Measurements from ENCODE around the gene CEP68.
"Not testable (repeated sequence)": the region's sequence is repeated elsewhere in the genome, so short reads cannot be mapped to it uniquely, and the experiment has no call there.

The CEP68 gene

DNA sequence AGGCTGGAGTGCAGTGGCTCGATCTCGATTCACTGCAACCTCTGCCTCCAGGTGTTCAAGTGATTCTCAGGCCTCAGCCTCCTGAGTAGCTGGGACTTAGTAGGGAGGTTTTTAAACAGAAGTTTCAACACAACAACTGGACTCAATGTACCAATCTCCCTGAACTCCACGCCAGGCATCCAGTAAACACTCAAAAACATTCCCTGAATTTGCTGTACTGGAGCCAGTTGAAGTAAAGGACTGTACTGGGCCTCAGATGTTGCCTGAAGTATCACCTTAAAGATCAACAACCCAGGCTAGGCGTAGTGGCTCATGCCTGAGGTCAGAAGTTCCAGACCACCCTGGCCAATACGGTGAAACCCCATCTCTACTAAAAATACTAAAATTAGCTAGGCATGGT is 51.3 kb downstream of the CEP68 start:
- no peak overlapping the region for H3K9ac ChIP-seq (ENCODE audit: low read depth in 1 of 2, low read length in 2 of 2)
- no peak overlapping the region for H3K27ac ChIP-seq (ENCODE audit: low read depth in 2 of 2, low read length in 2 of 2)
- H3K4me1 ChIP-seq (ENCODE audit: control insufficient read depth in 2 of 2, insufficient read depth in 2 of 2, low read length in 2 of 2), result peaks cover 0 to 6% of the 10 kb centered on the region in 2 donors
- H3K4me3 ChIP-seq (ENCODE audit: low read length in 2 of 2), result no peak overlapping the region
- peaks cover 10 to 16% of the 10 kb centered on the region in 2 donors for H3K36me3 ChIP-seq (ENCODE audit: control insufficient read depth in 2 of 2, insufficient read depth in 2 of 2, low read length in 2 of 2)
- no peaks in the 10 kb centered on the region for H3K9me3 ChIP-seq (ENCODE audit: control insufficient read depth in 2 of 2, low read length in 2 of 2)
- no peaks in the 10 kb centered on the region for H3K27me3 ChIP-seq (ENCODE audit: control insufficient read depth in 2 of 2, insufficient read depth in 2 of 2, low read length in 2 of 2)

DNA sequence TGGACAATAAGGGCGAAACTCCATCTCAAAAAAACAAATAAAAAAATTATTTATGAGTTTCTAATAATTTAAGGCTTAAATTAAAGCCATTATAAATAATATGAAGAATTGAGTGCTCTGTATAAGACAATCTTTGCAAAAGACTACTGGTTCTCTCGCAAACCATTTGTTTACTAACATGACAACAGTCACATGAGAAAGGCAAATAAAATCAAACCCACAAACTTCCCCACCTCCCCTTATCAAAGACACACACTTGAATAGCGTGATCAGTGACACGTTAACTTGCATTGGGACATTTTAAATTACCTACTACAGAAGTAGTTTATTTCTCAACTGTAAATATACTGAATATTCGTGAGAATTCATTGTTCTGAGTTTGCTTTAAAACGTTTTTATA is 52.6 kb downstream of the CEP68 start:
- H3K36me3 ChIP-seq (ENCODE audit: control insufficient read depth in 2 of 2, insufficient read depth in 2 of 2, low read length in 2 of 2), result peaks cover 5% of the 10 kb centered on the region in 2 donors
- H3K4me1 ChIP-seq (ENCODE audit: control insufficient read depth in 2 of 2, insufficient read depth in 2 of 2, low read length in 2 of 2), result peaks cover 6 to 8% of the 10 kb centered on the region in 2 donors
- H3K27me3 ChIP-seq (ENCODE audit: control insufficient read depth in 2 of 2, insufficient read depth in 2 of 2, low read length in 2 of 2), result no peaks in the 10 kb centered on the region
- no peak overlapping the region for H3K9ac ChIP-seq (ENCODE audit: low read depth in 1 of 2, low read length in 2 of 2)
- no peak overlapping the region for H3K4me3 ChIP-seq (ENCODE audit: low read length in 2 of 2)
- H3K9me3 ChIP-seq (ENCODE audit: control insufficient read depth in 2 of 2, low read length in 2 of 2), result no peaks in the 10 kb centered on the region
- no peak overlapping the region for H3K27ac ChIP-seq (ENCODE audit: low read depth in 2 of 2, low read length in 2 of 2)

DNA sequence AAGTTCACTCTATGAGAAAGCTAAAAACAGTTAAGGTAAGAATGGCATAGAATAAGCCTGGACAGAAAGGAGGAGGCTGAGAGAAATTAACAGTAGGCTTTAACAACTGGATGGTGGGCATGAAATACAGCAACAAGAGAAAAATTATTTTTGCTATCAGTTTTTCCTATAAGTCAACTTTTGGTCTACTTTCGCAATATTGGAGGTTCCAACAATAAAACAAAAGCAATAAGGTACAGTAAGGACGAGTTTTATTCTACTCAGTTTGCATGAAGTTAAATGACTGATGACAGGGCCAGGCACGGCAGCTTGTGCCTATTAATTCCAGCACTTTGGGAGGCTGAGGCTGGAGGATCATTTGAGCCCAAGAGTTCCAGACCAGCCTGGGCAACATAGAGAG is 56.4 kb downstream of the CEP68 start:
- no peak overlapping the region for H3K4me3 ChIP-seq (ENCODE audit: low read length in 2 of 2)
- H3K9me3 ChIP-seq (ENCODE audit: control insufficient read depth in 2 of 2, low read length in 2 of 2), result no peaks in the 10 kb centered on the region
- H3K27ac ChIP-seq (ENCODE audit: low read depth in 2 of 2, low read length in 2 of 2), result no peak overlapping the region
- H3K36me3 ChIP-seq (ENCODE audit: control insufficient read depth in 2 of 2, insufficient read depth in 2 of 2, low read length in 2 of 2), result peaks cover 0 to 4% of the 10 kb centered on the region in 2 donors
- peaks cover 13% of the 10 kb centered on the region in 2 donors for H3K4me1 ChIP-seq (ENCODE audit: control insufficient read depth in 2 of 2, insufficient read depth in 2 of 2, low read length in 2 of 2)
- H3K27me3 ChIP-seq (ENCODE audit: control insufficient read depth in 2 of 2, insufficient read depth in 2 of 2, low read length in 2 of 2), result no peaks in the 10 kb centered on the region
- no peak overlapping the region for H3K9ac ChIP-seq (ENCODE audit: low read depth in 1 of 2, low read length in 2 of 2)

DNA sequence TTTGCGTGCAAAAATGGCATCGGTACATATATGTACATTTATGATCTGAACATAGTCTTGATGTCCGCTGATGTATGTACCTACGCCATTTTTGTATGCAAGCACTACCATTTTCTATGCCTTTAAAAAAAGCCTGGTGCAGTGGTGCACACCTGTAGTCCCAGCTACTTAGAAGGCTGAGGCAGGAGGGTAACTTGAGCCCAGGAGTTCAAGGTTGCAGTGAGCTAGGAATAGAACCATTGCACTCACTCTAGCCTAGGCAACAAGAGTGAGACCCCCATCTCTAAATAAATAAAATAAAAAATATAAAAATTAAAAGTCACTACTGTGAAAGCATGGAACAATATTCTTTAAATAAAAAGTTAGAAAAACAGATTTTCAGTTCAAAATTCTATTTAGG is 57.0 kb downstream of the CEP68 start:
- Histone ChIP-seq H3K9me3 (ENCODE audit: control insufficient read depth in 2 of 2, low read length in 2 of 2) (no peaks in the 10 kb centered on the region), H3K36me3 (ENCODE audit: control insufficient read depth in 2 of 2, insufficient read depth in 2 of 2, low read length in 2 of 2) (peaks cover 0 to 3% of the 10 kb centered on the region in 2 donors), H3K4me1 (ENCODE audit: control insufficient read depth in 2 of 2, insufficient read depth in 2 of 2, low read length in 2 of 2) (peaks cover 13% of the 10 kb centered on the region in 2 donors), H3K27ac (ENCODE audit: low read depth in 2 of 2, low read length in 2 of 2) (no peak overlapping the region), H3K9ac (ENCODE audit: low read depth in 1 of 2, low read length in 2 of 2) (no peak overlapping the region), H3K4me3 (ENCODE audit: low read length in 2 of 2) (no peak overlapping the region), H3K27me3 (ENCODE audit: control insufficient read depth in 2 of 2, insufficient read depth in 2 of 2, low read length in 2 of 2) (no peaks in the 10 kb centered on the region)

DNA sequence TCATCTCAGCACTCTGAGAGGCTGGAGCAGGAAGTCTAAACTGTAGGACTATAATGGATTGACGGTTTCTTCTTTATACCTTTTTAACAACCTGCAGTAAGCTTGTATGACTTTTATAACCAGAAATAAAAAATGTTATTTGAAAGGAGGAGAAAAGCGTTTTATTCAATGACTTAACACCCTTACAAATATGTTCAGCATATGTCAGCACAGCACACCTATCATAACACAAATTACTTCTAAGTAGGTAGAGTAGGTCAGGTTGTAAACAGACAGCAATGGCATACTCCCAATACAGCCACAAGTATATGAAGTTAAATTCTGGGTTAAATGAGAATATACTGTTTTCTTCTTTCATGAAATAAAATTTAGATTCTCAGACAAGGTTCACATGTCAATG is 57.6 kb downstream of the CEP68 start:
- H3K4me1 ChIP-seq (ENCODE audit: control insufficient read depth in 2 of 2, insufficient read depth in 2 of 2, low read length in 2 of 2), result peaks cover 11 to 13% of the 10 kb centered on the region in 2 donors
- no peaks in the 10 kb centered on the region for H3K9me3 ChIP-seq (ENCODE audit: control insufficient read depth in 2 of 2, low read length in 2 of 2)
- H3K27ac ChIP-seq (ENCODE audit: low read depth in 2 of 2, low read length in 2 of 2), result no peak overlapping the region
- no peaks in the 10 kb centered on the region for H3K27me3 ChIP-seq (ENCODE audit: control insufficient read depth in 2 of 2, insufficient read depth in 2 of 2, low read length in 2 of 2)
- H3K36me3 ChIP-seq (ENCODE audit: control insufficient read depth in 2 of 2, insufficient read depth in 2 of 2, low read length in 2 of 2), result no peaks in the 10 kb centered on the region
- H3K9ac ChIP-seq (ENCODE audit: low read depth in 1 of 2, low read length in 2 of 2), result no peak overlapping the region
- no peak overlapping the region for H3K4me3 ChIP-seq (ENCODE audit: low read length in 2 of 2)

DNA sequence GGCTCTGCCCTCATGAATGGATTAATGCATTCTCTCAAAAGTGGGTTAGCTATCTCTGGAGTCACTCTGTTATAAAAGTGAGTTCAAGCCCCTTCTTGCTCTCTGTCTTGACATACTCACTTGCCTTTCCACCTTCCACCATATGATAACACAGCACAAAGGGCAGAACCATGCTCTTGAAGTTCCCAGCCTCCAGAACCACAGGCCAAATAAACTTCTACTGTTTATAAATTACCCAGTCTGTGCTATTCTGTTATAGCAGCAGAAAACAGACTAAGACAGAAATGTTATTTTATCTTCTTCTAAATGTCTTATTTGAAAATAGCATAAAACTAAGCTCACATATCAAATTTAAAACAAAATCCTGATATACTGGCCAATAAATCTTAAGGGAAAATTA is 58.7 kb downstream of the CEP68 start:
- no peak overlapping the region for H3K9ac ChIP-seq (ENCODE audit: low read depth in 1 of 2, low read length in 2 of 2)
- H3K27me3 ChIP-seq (ENCODE audit: control insufficient read depth in 2 of 2, insufficient read depth in 2 of 2, low read length in 2 of 2), result no peaks in the 10 kb centered on the region
- H3K4me1 ChIP-seq (ENCODE audit: control insufficient read depth in 2 of 2, insufficient read depth in 2 of 2, low read length in 2 of 2), result peaks cover 7 to 13% of the 10 kb centered on the region in 2 donors
- no peak overlapping the region for H3K27ac ChIP-seq (ENCODE audit: low read depth in 2 of 2, low read length in 2 of 2)
- H3K36me3 ChIP-seq (ENCODE audit: control insufficient read depth in 2 of 2, insufficient read depth in 2 of 2, low read length in 2 of 2), result no peaks in the 10 kb centered on the region
- H3K4me3 ChIP-seq (ENCODE audit: low read length in 2 of 2), result no peak overlapping the region
- H3K9me3 ChIP-seq (ENCODE audit: control insufficient read depth in 2 of 2, low read length in 2 of 2), result no peaks in the 10 kb centered on the region

DNA sequence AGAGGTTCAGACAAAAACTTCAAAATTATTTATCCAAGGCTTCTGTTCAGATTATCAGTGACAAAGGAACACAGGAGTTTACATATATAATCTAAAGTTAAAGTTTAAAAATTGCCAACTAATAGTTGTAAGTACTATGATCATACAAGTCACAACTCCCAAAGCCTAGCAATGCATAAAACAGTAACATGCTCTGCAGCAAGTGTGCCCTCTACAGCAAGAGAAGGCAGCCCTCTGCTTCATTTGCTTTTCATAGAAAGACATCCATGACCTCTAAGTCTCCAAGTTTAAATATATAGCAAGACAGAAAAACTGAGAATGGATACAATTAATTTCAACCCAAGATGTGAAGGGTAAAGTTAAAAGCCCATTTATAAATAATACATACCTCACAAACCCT is 60.4 kb downstream of the CEP68 start:
- Histone ChIP-seq H3K4me1 (ENCODE audit: control insufficient read depth in 2 of 2, insufficient read depth in 2 of 2, low read length in 2 of 2) (peaks cover 9 to 21% of the 10 kb centered on the region in 2 donors), H3K9me3 (ENCODE audit: control insufficient read depth in 2 of 2, low read length in 2 of 2) (no peaks in the 10 kb centered on the region), H3K27ac (ENCODE audit: low read depth in 2 of 2, low read length in 2 of 2) (no peak overlapping the region), H3K4me3 (ENCODE audit: low read length in 2 of 2) (no peak overlapping the region), H3K36me3 (ENCODE audit: control insufficient read depth in 2 of 2, insufficient read depth in 2 of 2, low read length in 2 of 2) (no peaks in the 10 kb centered on the region), H3K27me3 (ENCODE audit: control insufficient read depth in 2 of 2, insufficient read depth in 2 of 2, low read length in 2 of 2) (no peaks in the 10 kb centered on the region), H3K9ac (ENCODE audit: low read depth in 1 of 2, low read length in 2 of 2) (no peak overlapping the region)

DNA sequence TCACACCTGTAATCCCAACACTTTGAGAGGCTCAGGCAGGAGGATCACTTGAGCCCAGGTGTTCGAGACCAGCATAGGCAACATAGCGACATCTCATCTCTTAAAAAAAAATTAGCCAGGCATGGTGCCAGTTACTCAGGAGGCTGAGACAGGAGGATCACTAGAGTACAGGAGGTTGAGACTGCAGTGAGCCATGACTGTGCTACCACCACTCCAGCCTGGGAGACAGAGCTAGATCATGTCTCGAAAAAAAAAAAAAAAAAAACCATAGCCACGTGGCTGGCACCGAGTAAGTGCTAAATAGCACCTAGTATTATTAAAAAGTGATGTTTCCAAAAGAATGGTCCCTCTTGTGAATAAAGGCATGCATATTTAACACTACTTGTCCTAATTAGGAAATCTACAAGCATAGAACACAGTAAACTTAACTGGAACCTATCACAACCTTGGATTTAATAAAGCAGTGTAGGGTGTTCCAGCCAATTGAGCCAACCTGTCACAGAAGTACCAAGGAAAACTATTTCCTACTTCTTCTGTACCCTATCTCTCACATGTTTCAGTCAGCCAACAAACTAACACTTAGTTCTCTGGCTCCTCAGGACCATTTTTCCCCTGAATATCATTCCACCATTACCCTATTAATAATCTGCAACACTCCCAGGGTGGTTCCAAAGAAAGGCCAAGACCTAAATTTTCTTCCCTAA is 64.9 kb downstream of the CEP68 start:
- Histone ChIP-seq H3K4me3 (ENCODE audit: low read length in 2 of 2) (no peak overlapping the region), H3K9ac (ENCODE audit: low read depth in 1 of 2, low read length in 2 of 2) (no peak overlapping the region), H3K4me1 (ENCODE audit: control insufficient read depth in 2 of 2, insufficient read depth in 2 of 2, low read length in 2 of 2) (peaks cover 12 to 15% of the 10 kb centered on the region in 2 donors), H3K27ac (ENCODE audit: low read depth in 2 of 2, low read length in 2 of 2) (no peak overlapping the region), H3K27me3 (ENCODE audit: control insufficient read depth in 2 of 2, insufficient read depth in 2 of 2, low read length in 2 of 2) (no peaks in the 10 kb centered on the region), H3K36me3 (ENCODE audit: control insufficient read depth in 2 of 2, insufficient read depth in 2 of 2, low read length in 2 of 2) (no peaks in the 10 kb centered on the region), H3K9me3 (ENCODE audit: control insufficient read depth in 2 of 2, low read length in 2 of 2) (no peaks in the 10 kb centered on the region)

DNA sequence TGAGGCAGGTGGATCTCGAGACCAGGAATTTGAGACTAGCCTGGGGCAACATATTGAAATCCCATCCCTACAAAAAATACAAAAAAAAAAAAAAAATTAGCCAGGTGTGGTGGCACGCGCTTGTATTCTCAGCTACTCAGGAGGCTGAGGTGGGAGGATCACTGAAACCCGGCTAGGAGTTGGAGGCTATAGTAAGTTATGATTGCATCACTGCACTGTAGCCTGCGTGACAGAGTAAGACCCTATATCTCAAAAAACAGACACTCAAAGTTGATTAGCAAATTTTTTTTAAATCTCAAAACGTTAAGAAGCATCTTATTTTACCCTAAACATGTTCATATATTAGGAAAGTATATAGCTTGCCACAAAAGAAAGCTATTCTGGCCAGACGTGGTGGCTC is 66.1 kb downstream of the CEP68 start:
- no peaks in the 10 kb centered on the region for H3K9me3 ChIP-seq (ENCODE audit: control insufficient read depth in 2 of 2, low read length in 2 of 2)
- no peaks in the 10 kb centered on the region for H3K27me3 ChIP-seq (ENCODE audit: control insufficient read depth in 2 of 2, insufficient read depth in 2 of 2, low read length in 2 of 2)
- no peak overlapping the region for H3K9ac ChIP-seq (ENCODE audit: low read depth in 1 of 2, low read length in 2 of 2)
- H3K4me3 ChIP-seq (ENCODE audit: low read length in 2 of 2), result no peak overlapping the region
- H3K4me1 ChIP-seq (ENCODE audit: control insufficient read depth in 2 of 2, insufficient read depth in 2 of 2, low read length in 2 of 2), result peaks cover 14 to 20% of the 10 kb centered on the region in 2 donors
- H3K27ac ChIP-seq (ENCODE audit: low read depth in 2 of 2, low read length in 2 of 2), result no peak overlapping the region
- H3K36me3 ChIP-seq (ENCODE audit: control insufficient read depth in 2 of 2, insufficient read depth in 2 of 2, low read length in 2 of 2), result no peaks in the 10 kb centered on the region

DNA sequence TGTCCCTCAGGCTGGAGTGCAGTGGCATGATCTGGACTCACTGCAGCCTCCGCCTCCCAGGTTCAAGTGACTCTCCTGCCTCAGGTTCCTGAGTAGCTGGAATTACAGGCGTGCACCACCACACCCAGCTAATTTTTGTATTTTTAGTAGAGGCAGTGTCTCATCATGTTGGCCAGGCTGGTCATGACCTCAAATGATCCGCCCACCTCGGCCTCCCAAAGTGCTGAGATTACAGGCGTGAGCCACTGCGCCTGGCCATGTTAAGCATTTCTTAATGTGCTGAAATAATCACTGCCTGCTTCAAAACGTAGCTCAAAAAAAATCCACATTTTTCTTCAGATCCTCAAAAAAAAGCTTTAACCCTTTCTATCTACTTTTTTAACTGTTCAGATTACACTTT is 69.2 kb downstream of the CEP68 start:
- not testable (repeated sequence) for H3K9ac ChIP-seq (ENCODE audit: low read depth in 1 of 2, low read length in 2 of 2); H3K27me3 ChIP-seq (ENCODE audit: control insufficient read depth in 2 of 2, insufficient read depth in 2 of 2, low read length in 2 of 2); H3K9me3 ChIP-seq (ENCODE audit: control insufficient read depth in 2 of 2, low read length in 2 of 2); H3K4me3 ChIP-seq (ENCODE audit: low read length in 2 of 2); H3K27ac ChIP-seq (ENCODE audit: low read depth in 2 of 2, low read length in 2 of 2); H3K36me3 ChIP-seq (ENCODE audit: control insufficient read depth in 2 of 2, insufficient read depth in 2 of 2, low read length in 2 of 2)
- H3K4me1 ChIP-seq (ENCODE audit: control insufficient read depth in 2 of 2, insufficient read depth in 2 of 2, low read length in 2 of 2), result peaks cover 26 to 28% of the 10 kb centered on the region in 2 donors
